BE2C (cell line): ENCODE results near the gene DAB2IP.

Experiments used
- DNase-seq: peaks from one replicate; pipeline ENCODE4 v3.0.0-alpha.2; 2020
- H3K27me3 ChIP-seq: fragments of 250-450 bp; sonication (Bioruptor Pico); 2 replicates; pipeline ENCODE4 v1.5.1; 2020; ENCODE audit warnings: mild to moderate bottlenecking
- H3K36me3 ChIP-seq: fragments of 250-450 bp; sonication (Bioruptor Pico); 2 replicates; pipeline ENCODE4 v1.5.1; 2020; ENCODE audit warnings: mild to moderate bottlenecking
- H3K4me1 ChIP-seq: fragments of 250-450 bp; sonication (Bioruptor Pico); 2 replicates; pipeline ENCODE4 v1.5.1; 2020
- H3K4me3 ChIP-seq: 2 replicates; pipeline ENCODE4 v1.5.1; 2011; ENCODE audit warnings: low read depth, low read length
- H3K9me3 ChIP-seq: fragments of 250-450 bp; sonication (Bioruptor Pico); 2 replicates; pipeline ENCODE4 v1.5.1; 2020
- CTCF ChIP-seq: IDR thresholded peaks from 2 replicates; pipeline ENCODE4 v1.5.1; 2012; ENCODE audit warnings: mild to moderate bottlenecking, low read depth, low read length

Gene DAB2IP

DNA sequence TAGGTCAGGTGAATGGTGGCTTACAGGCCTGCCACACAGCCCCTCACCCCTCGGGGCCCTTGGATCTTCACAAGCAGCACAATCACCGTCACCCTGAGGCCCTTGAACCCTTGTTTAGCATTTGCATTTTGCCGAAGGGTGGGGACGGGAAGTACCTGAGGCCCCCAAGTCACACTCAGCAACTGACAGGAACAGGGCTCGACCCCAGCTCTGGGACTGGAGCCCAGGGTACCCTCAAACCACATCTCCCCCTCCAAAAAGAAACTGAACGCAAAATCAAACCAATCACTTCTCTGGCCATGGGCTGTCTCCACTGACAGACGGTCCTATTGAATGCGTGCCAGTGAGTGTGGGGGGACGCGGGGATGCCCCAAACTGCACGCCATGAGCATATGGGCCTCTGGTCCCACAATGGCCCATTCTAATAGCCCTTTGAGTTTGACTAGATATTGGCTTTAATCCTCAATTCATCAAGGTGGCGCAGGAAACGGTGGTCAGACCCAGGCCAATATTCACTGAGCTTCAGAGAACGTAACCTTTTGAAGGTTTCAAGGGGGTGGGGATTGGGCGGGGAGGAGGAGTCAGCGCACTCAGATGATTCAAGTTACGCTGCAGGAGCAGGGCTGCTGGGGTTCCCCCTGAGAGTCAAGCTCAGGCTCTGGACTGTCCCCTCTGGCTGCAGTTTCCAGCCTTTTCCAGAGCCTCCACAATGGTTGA, 176.0 kb downstream of the DAB2IP start:
- Histone ChIP-seq H3K9me3 (no peaks in the 10 kb centered on the region), H3K27me3 (no peaks in the 10 kb centered on the region), H3K36me3 (no peaks in the 10 kb centered on the region), H3K4me3 (no peak overlapping the region), H3K4me1 (peaks cover 10% of the 10 kb centered on the region)
- TF ChIP-seq CTCF, result no peak
- no peak for DNase-seq

GRCh38 chr9:121830441-121831140, 179.2 kb downstream of the DAB2IP start:
- no peak for DNase-seq
- no peak for TF ChIP-seq CTCF
- H3K4me1 ChIP-seq, result 0 out of 2 replicates have a peak, but pooled peaks cover 2% of the 10 kb centered on the region
- no peaks in the 10 kb centered on the region for H3K9me3 ChIP-seq
- H3K36me3 ChIP-seq, result no peaks in the 10 kb centered on the region
- no peaks in the 10 kb centered on the region for H3K27me3 ChIP-seq
- no peak overlapping the region for H3K4me3 ChIP-seq

DNA sequence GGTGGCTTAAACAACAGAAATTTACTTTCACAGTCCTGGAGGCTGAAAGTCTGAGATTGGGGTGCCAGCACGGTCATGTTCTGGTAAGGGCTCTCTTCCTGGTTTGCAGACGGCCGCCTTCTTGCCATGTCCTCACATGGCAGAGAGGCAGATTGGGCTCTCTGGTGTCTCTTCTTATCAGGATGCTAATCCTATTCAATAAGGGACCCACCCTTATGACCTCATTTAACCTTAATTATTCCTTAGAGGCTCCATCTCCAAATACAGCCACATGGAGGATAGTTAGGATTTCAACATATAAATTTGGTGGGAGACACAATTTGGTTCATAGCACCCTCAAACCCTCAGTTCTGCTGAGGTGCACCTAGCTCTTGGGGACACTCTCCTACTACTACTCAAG, 180.4 kb downstream of the DAB2IP start:
- Histone ChIP-seq H3K4me3 (no peak overlapping the region), H3K4me1 (no peaks in the 10 kb centered on the region), H3K9me3 (no peaks in the 10 kb centered on the region), H3K36me3 (no peaks in the 10 kb centered on the region), H3K27me3 (no peaks in the 10 kb centered on the region)
- no peak for DNase-seq
- TF ChIP-seq CTCF, result no peak

GRCh38 chr9:121833061-121833460, 181.6 kb downstream of the DAB2IP start:
- no peak overlapping the region for H3K4me3 ChIP-seq
- TF ChIP-seq CTCF, result no peak
- H3K36me3 ChIP-seq, result no peaks in the 10 kb centered on the region
- H3K27me3 ChIP-seq, result no peaks in the 10 kb centered on the region
- H3K9me3 ChIP-seq, result no peaks in the 10 kb centered on the region
- no peak for DNase-seq
- no peaks in the 10 kb centered on the region for H3K4me1 ChIP-seq
